ENCODE results near the gene B4GALT2. TPM values are rescaled to one million over a fixed set of nuclear protein-coding genes. Genes with fewer than 3 reads are reported as not detected.

B4GALT2 gene
- total and polyA plus RNA-seq, 10 of the 15 experiments (the other 5 are each of a cell fraction or from before 2014, with no cell fraction given), result 0.98 to 61.0 (median 23.4) TPM

DNA sequence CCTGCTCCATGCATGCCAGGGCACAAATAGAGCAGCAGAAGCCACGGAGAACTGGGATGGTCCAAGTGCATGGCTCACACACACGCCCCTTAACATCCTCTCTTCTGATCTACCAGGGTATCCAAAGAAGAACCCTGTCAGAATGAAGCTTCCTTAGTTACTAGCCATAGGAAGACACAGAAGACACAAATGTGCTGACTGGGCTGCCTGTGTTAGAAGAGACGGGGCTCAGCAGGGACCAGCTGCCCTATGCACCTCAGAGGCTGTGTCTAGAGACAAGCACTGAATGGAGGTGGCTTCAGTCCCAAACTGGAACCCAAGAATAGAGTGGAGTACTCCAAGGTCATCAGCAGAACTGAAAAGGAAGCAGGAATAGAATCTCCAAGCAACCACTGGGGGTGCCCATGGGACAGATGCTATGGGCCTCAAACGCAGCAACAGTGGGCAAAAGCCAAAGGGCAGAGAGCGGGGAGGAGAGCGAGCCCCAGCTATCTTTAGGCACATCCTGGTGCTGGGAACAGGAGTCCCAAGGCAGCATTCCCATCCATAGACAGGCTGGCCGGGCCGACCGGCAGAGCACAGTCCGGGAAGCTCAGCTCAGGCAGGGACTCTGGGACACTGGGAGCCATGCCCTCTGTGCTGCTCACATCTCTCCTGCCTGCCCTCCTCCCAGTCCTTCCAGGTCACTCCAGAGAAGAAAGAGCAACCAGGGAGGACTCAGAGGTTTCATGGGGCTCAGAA is 42.7 kb downstream of the B4GALT2 start (continued):
- TF ChIP-seq, protein P1, sequence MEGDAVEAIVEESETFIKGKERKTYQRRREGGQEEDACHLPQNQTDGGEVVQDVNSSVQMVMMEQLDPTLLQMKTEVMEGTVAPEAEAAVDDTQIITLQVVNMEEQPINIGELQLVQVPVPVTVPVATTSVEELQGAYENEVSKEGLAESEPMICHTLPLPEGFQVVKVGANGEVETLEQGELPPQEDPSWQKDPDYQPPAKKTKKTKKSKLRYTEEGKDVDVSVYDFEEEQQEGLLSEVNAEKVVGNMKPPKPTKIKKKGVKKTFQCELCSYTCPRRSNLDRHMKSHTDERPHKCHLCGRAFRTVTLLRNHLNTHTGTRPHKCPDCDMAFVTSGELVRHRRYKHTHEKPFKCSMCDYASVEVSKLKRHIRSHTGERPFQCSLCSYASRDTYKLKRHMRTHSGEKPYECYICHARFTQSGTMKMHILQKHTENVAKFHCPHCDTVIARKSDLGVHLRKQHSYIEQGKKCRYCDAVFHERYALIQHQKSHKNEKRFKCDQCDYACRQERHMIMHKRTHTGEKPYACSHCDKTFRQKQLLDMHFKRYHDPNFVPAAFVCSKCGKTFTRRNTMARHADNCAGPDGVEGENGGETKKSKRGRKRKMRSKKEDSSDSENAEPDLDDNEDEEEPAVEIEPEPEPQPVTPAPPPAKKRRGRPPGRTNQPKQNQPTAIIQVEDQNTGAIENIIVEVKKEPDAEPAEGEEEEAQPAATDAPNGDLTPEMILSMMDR (IDR thresholded peaks at IDR 0.05 in 2 of 3, conservative IDR thresholded peaks at IDR 0.05 in 1 of 3; ENCODE audit: control insufficient read depth in 2 of 3, extremely low read depth in 1 of 3, insufficient read depth in 1 of 3, low read depth in 3 of 3, low read length in 3 of 3), result no peak
- TF ChIP-seq GATAD2B (conservative IDR thresholded peaks at IDR 0.05; ENCODE audit: low read depth), result no peak
- no peak for TF ChIP-seq BMI1 (IDR thresholded peaks at IDR 0.05; ENCODE audit: borderline replicate concordance)
- TF ChIP-seq TCF7 (IDR thresholded peaks at IDR 0.05; ENCODE audit: borderline replicate concordance), result no peak
- TF ChIP-seq, protein P2, sequence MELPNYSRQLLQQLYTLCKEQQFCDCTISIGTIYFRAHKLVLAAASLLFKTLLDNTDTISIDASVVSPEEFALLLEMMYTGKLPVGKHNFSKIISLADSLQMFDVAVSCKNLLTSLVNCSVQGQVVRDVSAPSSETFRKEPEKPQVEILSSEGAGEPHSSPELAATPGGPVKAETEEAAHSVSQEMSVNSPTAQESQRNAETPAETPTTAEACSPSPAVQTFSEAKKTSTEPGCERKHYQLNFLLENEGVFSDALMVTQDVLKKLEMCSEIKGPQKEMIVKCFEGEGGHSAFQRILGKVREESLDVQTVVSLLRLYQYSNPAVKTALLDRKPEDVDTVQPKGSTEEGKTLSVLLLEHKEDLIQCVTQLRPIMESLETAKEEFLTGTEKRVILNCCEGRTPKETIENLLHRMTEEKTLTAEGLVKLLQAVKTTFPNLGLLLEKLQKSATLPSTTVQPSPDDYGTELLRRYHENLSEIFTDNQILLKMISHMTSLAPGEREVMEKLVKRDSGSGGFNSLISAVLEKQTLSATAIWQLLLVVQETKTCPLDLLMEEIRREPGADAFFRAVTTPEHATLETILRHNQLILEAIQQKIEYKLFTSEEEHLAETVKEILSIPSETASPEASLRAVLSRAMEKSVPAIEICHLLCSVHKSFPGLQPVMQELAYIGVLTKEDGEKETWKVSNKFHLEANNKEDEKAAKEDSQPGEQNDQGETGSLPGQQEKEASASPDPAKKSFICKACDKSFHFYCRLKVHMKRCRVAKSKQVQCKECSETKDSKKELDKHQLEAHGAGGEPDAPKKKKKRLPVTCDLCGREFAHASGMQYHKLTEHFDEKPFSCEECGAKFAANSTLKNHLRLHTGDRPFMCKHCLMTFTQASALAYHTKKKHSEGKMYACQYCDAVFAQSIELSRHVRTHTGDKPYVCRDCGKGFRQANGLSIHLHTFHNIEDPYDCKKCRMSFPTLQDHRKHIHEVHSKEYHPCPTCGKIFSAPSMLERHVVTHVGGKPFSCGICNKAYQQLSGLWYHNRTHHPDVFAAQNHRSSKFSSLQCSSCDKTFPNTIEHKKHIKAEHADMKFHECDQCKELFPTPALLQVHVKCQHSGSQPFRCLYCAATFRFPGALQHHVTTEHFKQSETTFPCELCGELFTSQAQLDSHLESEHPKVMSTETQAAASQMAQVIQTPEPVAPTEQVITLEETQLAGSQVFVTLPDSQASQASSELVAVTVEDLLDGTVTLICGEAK (IDR thresholded peaks at IDR 0.05; ENCODE audit: borderline replicate concordance), result no peak
- no peak for TF ChIP-seq CREM (IDR thresholded peaks at IDR 0.05; ENCODE audit: low read depth)

All from GM12878 (cell line).